Heart right ventricle (tissue), 16 donors: ENCODE measurements around the gene PRDM2. TPM values are rescaled to one million over a fixed set of nuclear protein-coding genes. Genes with fewer than 3 reads are reported as not detected.

Experiments
- ATAC-seq, 8 donors: fragments of 200-7000 bp; cut with Tn5 transposase; one replicate each; pipeline ENCODE4 v1.9.1; 2020; ENCODE audit warnings: mild to moderate bottlenecking in 8 of 8, moderate library complexity in 8 of 8, moderate number of reproducible peaks in 1 of 8
- DNase-seq, 2 donors: peaks; one replicate each; pipeline ENCODE4 v3.0.0-alpha.2; 2020
- H3K27ac ChIP-seq, 10 donors: fragments of 200-600 bp; sonication (generic) in 2 of 10; one replicate each; pipeline versions ENCODE4 v1.5.0 to v1.8.0; 2020 to 2022; ENCODE audit warnings: mild to moderate bottlenecking in 3 of 10
- H3K27me3 ChIP-seq, 7 donors: fragments of 200-600 bp; one replicate each; pipeline ENCODE4 v1.8.0; 2021 to 2022; ENCODE audit warnings: mild to moderate bottlenecking in 2 of 7
- H3K36me3 ChIP-seq, 9 donors: fragments of 200-600 bp; sonication (generic) in 1 of 9; one replicate each; pipeline versions ENCODE4 v1.5.0 to v1.8.0; 2020 to 2022; ENCODE audit warnings: mild to moderate bottlenecking in 2 of 9
- H3K4me1 ChIP-seq, 9 donors: fragments of 200-600 bp; sonication (generic) in 1 of 9; one replicate each; pipeline versions ENCODE4 v1.5.0 to v1.8.0; 2020 to 2022; ENCODE audit warnings: mild to moderate bottlenecking in 4 of 9
- H3K4me3 ChIP-seq, 10 donors: fragments of 200-600 bp; sonication (generic) in 2 of 10; one replicate each; pipeline versions ENCODE4 v1.5.0 to v1.8.0; 2020 to 2022; ENCODE audit warnings: mild to moderate bottlenecking in 7 of 10, moderate library complexity in 2 of 10
- H3K9me3 ChIP-seq, 11 donors: fragments of 200-600 bp in 10 of 11; sonication (generic) in 2 of 11; one replicate each; pipeline versions ENCODE4 v1.5.0 to v1.8.0; 2013 to 2022; ENCODE audit warnings: mild to moderate bottlenecking in 2 of 11, control low read depth in 1 of 11, moderate library complexity in 1 of 11
- WGBS, 2 donors: extraction: QIAGEN DNeasy Blood & Tissue Kit; methylation state at CpG; one replicate each; pipeline ENCODE4 v1.1.7; 2013; ENCODE audit warnings: inconsistent platforms in 1 of 2; 5-methylcytosine and 5-hydroxymethylcytosine counted together
- intact Hi-C, 10 donors: fragments of 100-400 bp; cut with DNase I; formaldehyde crosslinking; loops; one replicate each; pipeline versions ENCODE4 v1.11.1 to v1.14.2; 2022
- polyA plus RNA-seq, 2 donors: library from polyadenylated mRNA; stranded (reverse); fragments of 200-250 nt; gene quantifications; one replicate each; pipeline ENCODE4 v1.2.3, GENCODE V29; 2013
- total RNA-seq, 10 donors: library from RNA; stranded (reverse); fragmentation: NEBNext Ultra II Directional in 3 of 10; extraction: Animal tissue kit (Norgen Biotek cat#: 25700) in 3 of 10; gene quantifications; one replicate each; pipeline versions ENCODE4 v1.2.1 to v1.2.4, GENCODE V29; 2021 to 2023
- TF ChIP-seq, protein P1 (sequence below), 9 donors: fragments of 200-600 bp; sonication (generic) in 2 of 9; IDR thresholded peaks; one replicate each; pipeline versions ENCODE4 v1.5.0 to v1.8.0; 2021 to 2022; ENCODE audit warnings: antibody characterized with exemption in 9 of 9, mild to moderate bottlenecking in 5 of 9, moderate library complexity in 1 of 9
- donor health status: Arrhythmogenic right ventricular cardiomyopathy.
- donor health status: ischemic (EF 13 %, LVEDD 7.1; RV severe dilation, severe dysfunction).
- donor health status: healthy with polysubstance abuse.
- donor health status: DM: no; HTN: yes; CAD: no.
- donor health status: DM: no; HTN: no; CAD: no.
- donor health status: ischemic (EF 25% LVEDD 6.9; RV normal size, moderate dysfunction).
- donor health status: ischemic (EF 25% LVEDD 5.7; RV mildly dilated, moderate dysfunction).
- donor health status: healthy.
- donor health status: DM: yes; HTN: yes; CAD: no.
- donor health status: Ischemic cardiomyopathy.
- donor health status: ischemic (EF 35%, LVEDD 5.7; RV mildly dilated, moderate dysfunction).
- donor health status: nonischemic (EF 11% LVEDD 7.7; RV severe dilation, severe dysfunction).
- donor health status: DM: yes; HTN: yes; CAD: no.
- donor health status: PGD.
- donor health status: ischemic (EF 29% LVEDD 5.4; RV normal size, mild dysfunction).
- donor health status: nonischemic (EF 23%, LVEDD 6.1; RV moderate dilation, normal function).

Gene PRDM2
- total and polyA plus RNA-seq, 12 donors = 10.3 to 57.3 (median 42.4) TPM

DNA sequence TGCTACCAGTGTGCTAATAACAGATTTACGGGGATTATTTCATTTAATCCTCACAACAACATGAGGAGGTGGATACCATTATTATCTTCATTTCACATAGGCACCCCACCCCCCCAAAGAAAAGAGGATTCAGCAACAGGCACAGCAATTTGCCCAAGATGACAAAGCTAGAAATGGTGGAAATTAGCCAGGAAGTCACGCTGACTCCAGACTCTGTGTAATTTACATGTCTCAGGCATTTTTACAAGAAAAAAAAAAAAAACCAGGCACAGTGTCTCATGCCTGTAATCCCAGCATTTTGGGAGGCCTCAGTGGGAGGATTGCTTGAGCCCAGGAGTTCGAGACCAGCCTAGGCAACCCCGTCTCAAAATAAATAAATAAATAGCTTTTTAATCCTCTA lies 37.5 kb upstream of the PRDM2 start:
- Histone ChIP-seq H3K4me3 (no peak overlapping the region), H3K4me1 (peaks cover 0 to 14% (median 0%) of the 10 kb centered on the region in 9 donors), H3K9me3 (peaks cover 0 to 8% (median 0%) of the 10 kb centered on the region in 11 donors), H3K27me3 (peaks cover 0 to 6% (median 0%) of the 10 kb centered on the region in 7 donors), H3K36me3 (no peaks in the 10 kb centered on the region), H3K27ac (peak overlapping the region in 1 of 10 donors; percentile 45)
- TF ChIP-seq, protein P1, sequence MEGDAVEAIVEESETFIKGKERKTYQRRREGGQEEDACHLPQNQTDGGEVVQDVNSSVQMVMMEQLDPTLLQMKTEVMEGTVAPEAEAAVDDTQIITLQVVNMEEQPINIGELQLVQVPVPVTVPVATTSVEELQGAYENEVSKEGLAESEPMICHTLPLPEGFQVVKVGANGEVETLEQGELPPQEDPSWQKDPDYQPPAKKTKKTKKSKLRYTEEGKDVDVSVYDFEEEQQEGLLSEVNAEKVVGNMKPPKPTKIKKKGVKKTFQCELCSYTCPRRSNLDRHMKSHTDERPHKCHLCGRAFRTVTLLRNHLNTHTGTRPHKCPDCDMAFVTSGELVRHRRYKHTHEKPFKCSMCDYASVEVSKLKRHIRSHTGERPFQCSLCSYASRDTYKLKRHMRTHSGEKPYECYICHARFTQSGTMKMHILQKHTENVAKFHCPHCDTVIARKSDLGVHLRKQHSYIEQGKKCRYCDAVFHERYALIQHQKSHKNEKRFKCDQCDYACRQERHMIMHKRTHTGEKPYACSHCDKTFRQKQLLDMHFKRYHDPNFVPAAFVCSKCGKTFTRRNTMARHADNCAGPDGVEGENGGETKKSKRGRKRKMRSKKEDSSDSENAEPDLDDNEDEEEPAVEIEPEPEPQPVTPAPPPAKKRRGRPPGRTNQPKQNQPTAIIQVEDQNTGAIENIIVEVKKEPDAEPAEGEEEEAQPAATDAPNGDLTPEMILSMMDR (IDR thresholded peaks at IDR 0.05) = no peak
- DNase-seq (no peak), ATAC-seq (peak in 3 of 8 donors; percentile 19 to 41 (median 34))
- intact Hi-C loops = loop anchor here in 8 of 10 donors (5.0 to 10.0 kb wide), 5 partner anchors 62 to 1382 kb away; no protein-coding TSS in a partner anchor
- 62 to 65% methylated on average over 4 of the region's 4 CpGs for WGBS, 2 donors

DNA sequence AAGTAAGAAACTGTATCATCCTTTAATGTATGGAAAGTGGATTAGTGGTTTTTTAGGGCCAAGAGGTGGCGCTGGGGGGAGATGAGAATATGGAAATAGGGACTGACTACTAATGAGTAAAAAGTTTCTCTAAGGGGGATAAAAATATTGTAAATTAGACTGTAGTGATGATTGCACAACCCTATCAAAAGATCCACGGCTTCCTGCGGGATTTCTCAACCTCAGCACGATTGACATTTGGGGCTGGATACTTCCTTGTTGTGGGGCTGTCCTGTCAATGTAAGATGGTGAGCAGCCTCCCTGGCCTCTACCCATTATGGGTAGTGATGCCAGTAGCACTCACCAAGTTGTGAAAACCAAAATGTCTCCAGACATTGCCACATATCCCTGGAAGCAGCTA lies 36.0 kb upstream of the PRDM2 start:
- Histone ChIP-seq H3K4me1 (peaks cover 0 to 14% (median 0%) of the 10 kb centered on the region in 9 donors), H3K4me3 (no peak overlapping the region), H3K27ac (no peak overlapping the region), H3K36me3 (no peaks in the 10 kb centered on the region), H3K9me3 (peaks cover 0 to 8% (median 0%) of the 10 kb centered on the region in 11 donors), H3K27me3 (peaks cover 0 to 6% (median 0%) of the 10 kb centered on the region in 7 donors)
- no peak for ATAC-seq
- WGBS, 2 donors = 76 to 78% methylated on average over 4 of the region's 4 CpGs
- DNase-seq = no peak
- TF ChIP-seq, protein P1 (IDR thresholded peaks at IDR 0.05) = no peak
- intact Hi-C loops = loop anchor here (1.0 to 10.0 kb wide), 8 partner anchors 61 to 1381 kb away; no protein-coding TSS in a partner anchor

DNA sequence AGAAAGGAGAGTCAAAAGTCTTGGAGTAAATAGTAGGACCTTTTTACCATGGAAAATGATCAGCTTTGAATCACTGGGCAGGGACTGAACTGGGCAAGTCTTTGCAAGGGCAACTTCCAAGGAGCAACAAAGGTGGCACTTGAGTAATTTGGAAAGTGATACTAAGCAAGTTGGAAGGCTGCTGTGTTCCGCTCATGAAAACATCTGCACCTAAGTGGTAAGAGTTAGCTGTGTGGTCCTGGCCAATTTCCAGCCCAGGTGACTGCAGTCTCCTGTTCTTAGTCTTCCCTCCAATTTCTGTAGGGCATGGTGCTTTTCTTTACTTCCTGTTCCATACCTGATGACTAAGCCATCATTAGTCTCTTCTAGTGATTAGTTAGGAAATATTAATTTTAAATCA lies 35.5 kb upstream of the PRDM2 start:
- H3K4me3 ChIP-seq = no peak overlapping the region
- TF ChIP-seq, protein P1 (IDR thresholded peaks at IDR 0.05) = no peak
- H3K27me3 ChIP-seq = peaks cover 0 to 6% (median 0%) of the 10 kb centered on the region in 7 donors
- intact Hi-C loops = loop anchor here (1.0 to 10.0 kb wide), 8 partner anchors 60 to 1380 kb away; no protein-coding TSS in a partner anchor
- ATAC-seq (no peak), DNase-seq (no peak)
- no peak overlapping the region for H3K27ac ChIP-seq
- peaks cover 0 to 14% (median 0%) of the 10 kb centered on the region in 9 donors for H3K4me1 ChIP-seq
- H3K36me3 ChIP-seq = no peaks in the 10 kb centered on the region
- peaks cover 0 to 5% (median 0%) of the 10 kb centered on the region in 11 donors for H3K9me3 ChIP-seq
- WGBS, 2 donors = 83 to 90% methylated on average over 1 of the region's 1 CpG

DNA sequence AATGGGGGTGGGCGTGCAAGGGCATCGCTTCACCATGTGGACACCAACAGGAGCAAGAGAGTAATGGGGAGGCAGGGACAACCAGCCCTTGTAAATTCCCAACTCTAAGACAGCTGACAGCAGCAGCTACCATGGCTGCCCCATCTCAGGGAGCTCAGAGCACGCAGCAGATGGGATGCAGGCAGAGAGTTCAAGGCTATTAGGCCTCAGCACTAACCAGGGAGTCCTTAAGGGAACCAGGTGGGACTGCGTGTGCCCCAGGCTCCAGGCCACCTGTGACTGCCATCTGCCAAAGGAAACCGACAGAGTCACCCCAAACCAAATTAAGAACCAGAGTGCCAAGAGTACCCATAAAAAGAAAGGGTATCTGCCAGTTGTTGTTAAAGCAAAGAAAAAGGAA lies 33.7 kb upstream of the PRDM2 start:
- Histone ChIP-seq H3K27ac (no peak overlapping the region), H3K4me3 (no peak overlapping the region), H3K27me3 (peaks cover 0 to 9% (median 0%) of the 10 kb centered on the region in 7 donors), H3K4me1 (peaks cover 0 to 14% (median 0%) of the 10 kb centered on the region in 9 donors), H3K36me3 (no peaks in the 10 kb centered on the region), H3K9me3 (no peaks in the 10 kb centered on the region)
- intact Hi-C loops = loop anchor here in 9 of 10 donors (2.0 to 10.0 kb wide), 8 partner anchors 58 to 1378 kb away; no protein-coding TSS in a partner anchor
- ATAC-seq = no peak
- no peak for DNase-seq
- 89 to 91% methylated on average over 5 of the region's 5 CpGs for WGBS, 2 donors
- TF ChIP-seq, protein P1 (IDR thresholded peaks at IDR 0.05) = no peak
